Ishikawa (cell line): ENCODE results near the gene CD8B2.

Experiments
- CEBPB ChIP-seq: IDR thresholded peaks from 2 replicates; pipeline ENCODE4 v1.6.1; 2012
- CREB1 ChIP-seq: IDR thresholded peaks from 2 replicates; pipeline ENCODE4 v1.6.1; 2012; ENCODE audit warnings: low read depth
- EGR1 ChIP-seq: IDR thresholded peaks from 2 replicates; pipeline ENCODE4 v1.6.1; 2012
- EP300 ChIP-seq: IDR thresholded peaks from 2 replicates; pipeline ENCODE4 v1.6.1; 2012; ENCODE audit warnings: borderline replicate concordance
- FOXM1 ChIP-seq: IDR thresholded peaks from 2 replicates; pipeline ENCODE4 v1.6.1; 2012; ENCODE audit warnings: low read depth, borderline replicate concordance
- NFIC ChIP-seq: IDR thresholded peaks from 2 replicates; pipeline ENCODE4 v1.6.1; 2012
- RAD21 ChIP-seq: IDR thresholded peaks from 2 replicates; pipeline ENCODE4 v1.6.1; 2012; ENCODE audit warnings: low read depth
- TAF1 ChIP-seq: IDR thresholded peaks from 2 replicates; pipeline ENCODE4 v1.6.1; 2012; ENCODE audit warnings: low read depth, mild to moderate bottlenecking
- TCF12 ChIP-seq: IDR thresholded peaks from 2 replicates; pipeline ENCODE4 v1.6.1; 2012; ENCODE audit warnings: low read depth
- TEAD4 ChIP-seq: IDR thresholded peaks from 2 replicates; pipeline ENCODE4 v1.6.1; 2012
- YY1 ChIP-seq: IDR thresholded peaks from 2 replicates; pipeline ENCODE4 v1.6.1; 2012; ENCODE audit warnings: low read depth
- ZBTB7A ChIP-seq: IDR thresholded peaks from 2 replicates; pipeline ENCODE4 v1.6.1; 2012; ENCODE audit warnings: low read depth
- TF ChIP-seq, protein P1 (sequence below): IDR thresholded peaks from 2 replicates; pipeline ENCODE4 v1.6.1; 2012
- TF ChIP-seq, protein P2 (sequence below): IDR thresholded peaks from 2 replicates; pipeline ENCODE4 v1.6.1; 2012
- TF ChIP-seq, protein P3 (sequence below): IDR thresholded peaks from 2 replicates; pipeline ENCODE4 v1.6.1; 2012; ENCODE audit warnings: low read depth, mild to moderate bottlenecking

Gene CD8B2

GRCh38 chr2:106546391-106546990 is 59.3 kb downstream of the CD8B2 start:
- TF ChIP-seq FOXM1 (no peak), ZBTB7A (no peak)

- TF ChIP-seq CEBPB (no peak), EP300 (no peak), ZBTB7A (no peak), RAD21 (no peak), EGR1 (no peak), TEAD4 (no peak), YY1 (no peak), TAF1 (no peak), TCF12 (no peak), CREB1 (no peak), NFIC (no peak), FOXM1 (no peak)
- TF ChIP-seq, protein P1, sequence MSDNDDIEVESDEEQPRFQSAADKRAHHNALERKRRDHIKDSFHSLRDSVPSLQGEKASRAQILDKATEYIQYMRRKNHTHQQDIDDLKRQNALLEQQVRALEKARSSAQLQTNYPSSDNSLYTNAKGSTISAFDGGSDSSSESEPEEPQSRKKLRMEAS, result no peak
- TF ChIP-seq, protein P2, sequence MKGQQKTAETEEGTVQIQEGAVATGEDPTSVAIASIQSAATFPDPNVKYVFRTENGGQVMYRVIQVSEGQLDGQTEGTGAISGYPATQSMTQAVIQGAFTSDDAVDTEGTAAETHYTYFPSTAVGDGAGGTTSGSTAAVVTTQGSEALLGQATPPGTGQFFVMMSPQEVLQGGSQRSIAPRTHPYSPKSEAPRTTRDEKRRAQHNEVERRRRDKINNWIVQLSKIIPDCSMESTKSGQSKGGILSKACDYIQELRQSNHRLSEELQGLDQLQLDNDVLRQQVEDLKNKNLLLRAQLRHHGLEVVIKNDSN, result no peak
- TF ChIP-seq, protein P3, sequence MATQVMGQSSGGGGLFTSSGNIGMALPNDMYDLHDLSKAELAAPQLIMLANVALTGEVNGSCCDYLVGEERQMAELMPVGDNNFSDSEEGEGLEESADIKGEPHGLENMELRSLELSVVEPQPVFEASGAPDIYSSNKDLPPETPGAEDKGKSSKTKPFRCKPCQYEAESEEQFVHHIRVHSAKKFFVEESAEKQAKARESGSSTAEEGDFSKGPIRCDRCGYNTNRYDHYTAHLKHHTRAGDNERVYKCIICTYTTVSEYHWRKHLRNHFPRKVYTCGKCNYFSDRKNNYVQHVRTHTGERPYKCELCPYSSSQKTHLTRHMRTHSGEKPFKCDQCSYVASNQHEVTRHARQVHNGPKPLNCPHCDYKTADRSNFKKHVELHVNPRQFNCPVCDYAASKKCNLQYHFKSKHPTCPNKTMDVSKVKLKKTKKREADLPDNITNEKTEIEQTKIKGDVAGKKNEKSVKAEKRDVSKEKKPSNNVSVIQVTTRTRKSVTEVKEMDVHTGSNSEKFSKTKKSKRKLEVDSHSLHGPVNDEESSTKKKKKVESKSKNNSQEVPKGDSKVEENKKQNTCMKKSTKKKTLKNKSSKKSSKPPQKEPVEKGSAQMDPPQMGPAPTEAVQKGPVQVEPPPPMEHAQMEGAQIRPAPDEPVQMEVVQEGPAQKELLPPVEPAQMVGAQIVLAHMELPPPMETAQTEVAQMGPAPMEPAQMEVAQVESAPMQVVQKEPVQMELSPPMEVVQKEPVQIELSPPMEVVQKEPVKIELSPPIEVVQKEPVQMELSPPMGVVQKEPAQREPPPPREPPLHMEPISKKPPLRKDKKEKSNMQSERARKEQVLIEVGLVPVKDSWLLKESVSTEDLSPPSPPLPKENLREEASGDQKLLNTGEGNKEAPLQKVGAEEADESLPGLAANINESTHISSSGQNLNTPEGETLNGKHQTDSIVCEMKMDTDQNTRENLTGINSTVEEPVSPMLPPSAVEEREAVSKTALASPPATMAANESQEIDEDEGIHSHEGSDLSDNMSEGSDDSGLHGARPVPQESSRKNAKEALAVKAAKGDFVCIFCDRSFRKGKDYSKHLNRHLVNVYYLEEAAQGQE, result no peak
Measured at GRCh38 chr2:106547164-106547903, 60.2 kb downstream of the CD8B2 start.

GRCh38 chr2:106551417-106552130 is 64.4 kb downstream of the CD8B2 start:
- no peak for TF ChIP-seq CEBPB
- no peak for TF ChIP-seq NFIC
- no peak for TF ChIP-seq YY1
- TF ChIP-seq TEAD4, result no peak
- no peak for TF ChIP-seq RAD21
- TF ChIP-seq FOXM1, result no peak
- no peak for TF ChIP-seq EP300
- TF ChIP-seq TAF1, result no peak
- no peak for TF ChIP-seq ZBTB7A
- TF ChIP-seq, protein P1, result no peak
- TF ChIP-seq, protein P3, result no peak
- TF ChIP-seq EGR1, result no peak
- TF ChIP-seq TCF12, result no peak
- TF ChIP-seq, protein P2, result no peak
- no peak for TF ChIP-seq CREB1

- TF ChIP-seq EP300 (no peak), CREB1 (no peak), ZBTB7A (no peak), CEBPB (no peak), FOXM1 (no peak), YY1 (no peak), TEAD4 (no peak), NFIC (no peak), RAD21 (no peak), EGR1 (no peak), TAF1 (no peak), TCF12 (no peak)
- TF ChIP-seq, protein P2, result no peak
Measured at GRCh38 chr2:106552921-106553320, 65.8 kb downstream of the CD8B2 start.

- TF ChIP-seq, protein P2, result no peak
Measured at GRCh38 chr2:106553321-106553720, 66.2 kb downstream of the CD8B2 start.
